GM18517 (cell line): ENCODE measurements around the gene MRPL30.
"Not testable (repeated sequence)": the region's sequence is repeated elsewhere in the genome, so short reads cannot be mapped to it uniquely, and the experiment has no call there.

Experiments used
- ATAC-seq: cut with Tn5 transposase; IDR thresholded peaks from one replicate; pipeline ENCODE4 v1.9.1; 2021; ENCODE audit warnings: mild to moderate bottlenecking, moderate library complexity; ENCODE audit not compliant: unreplicated experiment

Gene MRPL30

GRCh38 chr2:99183025-99183424, 2.0 kb downstream of the MRPL30 start:
- ATAC-seq: no peak

- ATAC-seq: no peak
These were observed 3.8 kb downstream of the MRPL30 start for GRCh38 chr2:99184811-99185210.

GRCh38 chr2:99187011-99187410, 6.0 kb downstream of the MRPL30 start:
- no peak for ATAC-seq

- ATAC-seq: no peak
These were observed 7.4 kb downstream of the MRPL30 start for GRCh38 chr2:99188357-99188756.

- no peak for ATAC-seq
These were observed 9.6 kb downstream of the MRPL30 start for GRCh38 chr2:99190548-99190947.

GRCh38 chr2:99192364-99192763, 11.4 kb downstream of the MRPL30 start:
- not testable (repeated sequence) for ATAC-seq

- no peak for ATAC-seq
These were observed 17.3 kb downstream of the MRPL30 start for GRCh38 chr2:99198103-99198841.

- ATAC-seq: no peak
These were observed 19.3 kb downstream of the MRPL30 start for GRCh38 chr2:99200076-99200800.

- ATAC-seq: no peak
These were observed 21.1 kb downstream of the MRPL30 start for GRCh38 chr2:99201959-99202678.

GRCh38 chr2:99205491-99205890, 24.5 kb downstream of the MRPL30 start:
- no peak for ATAC-seq

GRCh38 chr2:99216096-99216495, 35.1 kb downstream of the MRPL30 start:
- no peak for ATAC-seq

- no peak for ATAC-seq
These were observed 37.0 kb downstream of the MRPL30 start for GRCh38 chr2:99217929-99218501.

- ATAC-seq: not testable (repeated sequence)
These were observed 52.2 kb downstream of the MRPL30 start for GRCh38 chr2:99233177-99233576.

GRCh38 chr2:99238599-99238998, 57.6 kb downstream of the MRPL30 start:
- ATAC-seq: no peak

- ATAC-seq: no peak
These were observed 59.4 kb downstream of the MRPL30 start for GRCh38 chr2:99240431-99240830.

GRCh38 chr2:99242151-99242550, 61.2 kb downstream of the MRPL30 start:
- ATAC-seq: no peak
